HEK293T (cell line): ENCODE data around the gene RFLNA.

Experiments
- CTCF ChIA-PET: fragments of 350-600 bp; formaldehyde crosslinking; extraction: SDS; loops from one replicate; lab custom pipeline; 2021; ENCODE audit warnings: antibody characterized with exemption, inconsistent platforms; lab: Yijun Ruan, JAX
- POLR2A ChIA-PET: fragments of 350-600 bp; formaldehyde crosslinking; extraction: SDS; loops from one replicate; lab custom pipeline; 2020; ENCODE audit warnings: antibody characterized with exemption, inconsistent platforms; lab: Yijun Ruan, JAX
- DNase-seq: peaks from one replicate; pipeline ENCODE4 v3.0.0; 2012; ENCODE audit warnings: mixed read lengths; ENCODE audit errors: extremely low spot score
- ARNT ChIP-seq: fragments of 450-650 bp; IDR thresholded peaks from 2 replicates; pipeline ENCODE4 v1.6.1; 2017; ENCODE audit warnings: mild to moderate bottlenecking
- BHLHE40 ChIP-seq: fragments of 450-650 bp; IDR thresholded peaks from 2 replicates; pipeline ENCODE4 v1.6.1; 2016; ENCODE audit warnings: mild to moderate bottlenecking, moderate library complexity, borderline replicate concordance
- CTBP1 ChIP-seq: fragments of 450-650 bp; IDR thresholded peaks from 2 replicates; pipeline ENCODE4 v1.6.1; 2016; ENCODE audit warnings: borderline replicate concordance
- ELF4 ChIP-seq: fragments of 450-650 bp; IDR thresholded peaks from 2 replicates; pipeline ENCODE4 v1.6.1; 2017; ENCODE audit warnings: antibody characterized with exemption
- FOXA1 ChIP-seq: fragments of 450-650 bp; IDR thresholded peaks from 2 replicates; pipeline ENCODE4 v1.6.1; 2016; ENCODE audit warnings: mild to moderate bottlenecking
- FOXK2 ChIP-seq: fragments of 450-650 bp; IDR thresholded peaks from 2 replicates; pipeline ENCODE4 v1.6.1; 2016; ENCODE audit warnings: mild to moderate bottlenecking
- FOXM1 ChIP-seq: fragments of 450-650 bp; IDR thresholded peaks from 2 replicates; pipeline ENCODE4 v1.6.1; 2017; ENCODE audit warnings: mild to moderate bottlenecking, borderline replicate concordance
- HDGF ChIP-seq: fragments of 450-650 bp; IDR thresholded peaks from 2 replicates; pipeline ENCODE4 v1.6.1; 2017; ENCODE audit warnings: antibody characterized with exemption, borderline replicate concordance
- L3MBTL2 ChIP-seq: fragments of 450-650 bp; conservative IDR thresholded peaks from 2 replicates; pipeline ENCODE4 v1.6.1; 2016; ENCODE audit warnings: mild to moderate bottlenecking
- LEF1 ChIP-seq: fragments of 450-650 bp; IDR thresholded peaks from 2 replicates; pipeline ENCODE4 v1.6.1; 2017; ENCODE audit warnings: mild to moderate bottlenecking, borderline replicate concordance
- NFRKB ChIP-seq: fragments of 450-650 bp; IDR thresholded peaks from 2 replicates; pipeline ENCODE4 v1.6.1; 2016; ENCODE audit warnings: mild to moderate bottlenecking, moderate library complexity
- SP1 ChIP-seq: fragments of 450-650 bp; IDR thresholded peaks from 2 replicates; pipeline ENCODE4 v1.6.1; 2017
- SUZ12 ChIP-seq: fragments of 450-650 bp; IDR thresholded peaks from 2 replicates; pipeline ENCODE4 v1.6.1; 2016; ENCODE audit warnings: mild to moderate bottlenecking
- TARDBP ChIP-seq: fragments of 450-650 bp; IDR thresholded peaks from 2 replicates; pipeline ENCODE4 v1.6.1; 2016
- ZNF384 ChIP-seq: fragments of 450-650 bp; IDR thresholded peaks from 2 replicates; pipeline ENCODE4 v1.6.1; 2016
- TF ChIP-seq, protein P1 (sequence below): fragments of 450-650 bp; IDR thresholded peaks from 2 replicates; pipeline ENCODE4 v1.6.1; 2016

The RFLNA gene

DNA sequence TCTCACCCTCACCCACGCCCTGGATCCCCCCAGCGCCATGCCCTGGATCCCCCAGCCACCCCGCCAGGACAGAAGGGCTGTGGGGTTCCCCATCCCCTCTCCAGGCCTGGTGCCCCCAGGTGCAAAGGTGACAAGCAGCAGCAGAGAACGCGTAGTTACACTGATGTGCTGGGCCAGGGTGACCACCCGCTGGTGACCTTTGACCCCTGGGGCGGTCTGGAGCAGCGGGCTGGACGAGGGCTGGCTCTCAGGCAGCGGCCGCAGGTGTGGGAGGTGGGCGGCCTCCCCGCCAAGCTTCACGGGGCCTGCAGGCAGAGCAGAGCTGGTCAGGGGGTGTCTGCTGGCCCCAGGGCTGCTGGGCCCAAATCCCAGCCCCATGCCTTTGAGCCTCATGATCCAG, 40.1 kb downstream of the RFLNA start:
- ChIA-PET POLR2A (no interaction called here), CTCF (no interaction called here)
- TF ChIP-seq NFRKB (no peak), SP1 (no peak), FOXK2 (no peak), ELF4 (no peak), FOXM1 (no peak), L3MBTL2 (no peak), BHLHE40 (no peak), FOXA1 (no peak), TARDBP (no peak), SUZ12 (no peak), ARNT (no peak), ZNF384 (no peak), HDGF (no peak), LEF1 (no peak), CTBP1 (no peak)
- TF ChIP-seq, protein P1, sequence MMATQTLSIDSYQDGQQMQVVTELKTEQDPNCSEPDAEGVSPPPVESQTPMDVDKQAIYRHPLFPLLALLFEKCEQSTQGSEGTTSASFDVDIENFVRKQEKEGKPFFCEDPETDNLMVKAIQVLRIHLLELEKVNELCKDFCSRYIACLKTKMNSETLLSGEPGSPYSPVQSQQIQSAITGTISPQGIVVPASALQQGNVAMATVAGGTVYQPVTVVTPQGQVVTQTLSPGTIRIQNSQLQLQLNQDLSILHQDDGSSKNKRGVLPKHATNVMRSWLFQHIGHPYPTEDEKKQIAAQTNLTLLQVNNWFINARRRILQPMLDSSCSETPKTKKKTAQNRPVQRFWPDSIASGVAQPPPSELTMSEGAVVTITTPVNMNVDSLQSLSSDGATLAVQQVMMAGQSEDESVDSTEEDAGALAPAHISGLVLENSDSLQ = no peak
- DNase-seq = no peak

DNA sequence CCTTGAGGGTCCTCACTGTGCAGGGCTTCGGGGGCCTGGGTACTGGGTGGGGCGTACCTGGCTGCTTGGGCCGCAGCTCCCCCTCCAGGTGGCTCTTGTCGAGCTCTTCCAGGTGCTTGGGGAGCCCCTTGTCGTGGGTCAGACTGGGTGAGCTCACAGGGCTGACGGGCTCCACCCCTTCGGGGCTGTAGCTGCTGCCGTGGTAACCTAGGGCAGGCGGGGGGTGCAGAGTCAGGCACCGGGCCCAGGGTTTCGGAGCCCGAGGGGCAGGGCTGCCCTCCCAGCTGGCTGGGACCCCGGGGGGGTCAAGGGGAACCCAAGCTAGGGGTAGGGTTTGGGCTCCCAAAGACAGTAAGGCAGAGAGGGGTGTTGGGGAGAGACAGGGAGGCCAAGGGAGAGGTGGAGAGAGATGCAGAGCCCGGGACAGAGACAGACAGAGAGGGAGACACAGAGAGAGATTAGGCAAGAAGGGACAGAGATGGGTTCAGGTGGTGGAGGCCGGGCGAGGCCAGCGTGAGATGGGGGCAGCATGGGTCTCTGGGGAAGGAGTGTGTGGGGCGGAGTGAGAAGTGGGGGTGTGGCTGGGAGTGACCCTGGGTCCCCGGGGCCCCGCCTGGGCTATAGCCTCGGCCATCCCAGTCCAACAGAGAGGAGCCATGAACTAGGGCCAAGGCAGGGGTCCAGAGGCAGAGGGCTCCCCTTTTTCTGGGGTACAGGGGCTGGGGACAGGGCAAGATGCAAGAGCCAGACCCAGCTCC, 40.7 kb downstream of the RFLNA start:
- CTCF ChIA-PET = no interaction called here
- TF ChIP-seq TARDBP = no peak
- TF ChIP-seq NFRKB = no peak
- no peak for TF ChIP-seq FOXK2
- no peak for TF ChIP-seq SUZ12
- TF ChIP-seq ARNT = no peak
- TF ChIP-seq ELF4 = no peak
- TF ChIP-seq BHLHE40 = no peak
- TF ChIP-seq ZNF384 = no peak
- TF ChIP-seq SP1 = no peak
- TF ChIP-seq FOXM1 = no peak
- no peak for TF ChIP-seq FOXA1
- no peak for TF ChIP-seq LEF1
- no peak for DNase-seq
- POLR2A ChIA-PET = no interaction called here

DNA sequence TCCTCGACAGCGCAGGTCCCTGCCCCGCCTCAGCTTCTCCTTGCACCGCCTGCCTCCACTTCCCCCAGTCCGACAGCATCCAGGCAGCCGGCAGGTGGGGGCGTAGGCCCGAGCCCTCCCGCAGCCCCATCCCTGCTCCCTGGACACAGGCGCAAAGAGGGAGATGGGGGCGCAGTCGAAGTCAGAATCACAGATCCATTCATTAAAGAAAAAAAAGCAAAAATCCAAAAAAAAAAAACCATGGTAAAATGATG, 41.2 kb downstream of the RFLNA start:
- DNase-seq = no peak
- CTCF ChIA-PET = no interaction called here
- TF ChIP-seq HDGF (no peak), SP1 (no peak), L3MBTL2 (no peak)
- TF ChIP-seq, protein P1 = no peak
- POLR2A ChIA-PET = no interaction called here

DNA sequence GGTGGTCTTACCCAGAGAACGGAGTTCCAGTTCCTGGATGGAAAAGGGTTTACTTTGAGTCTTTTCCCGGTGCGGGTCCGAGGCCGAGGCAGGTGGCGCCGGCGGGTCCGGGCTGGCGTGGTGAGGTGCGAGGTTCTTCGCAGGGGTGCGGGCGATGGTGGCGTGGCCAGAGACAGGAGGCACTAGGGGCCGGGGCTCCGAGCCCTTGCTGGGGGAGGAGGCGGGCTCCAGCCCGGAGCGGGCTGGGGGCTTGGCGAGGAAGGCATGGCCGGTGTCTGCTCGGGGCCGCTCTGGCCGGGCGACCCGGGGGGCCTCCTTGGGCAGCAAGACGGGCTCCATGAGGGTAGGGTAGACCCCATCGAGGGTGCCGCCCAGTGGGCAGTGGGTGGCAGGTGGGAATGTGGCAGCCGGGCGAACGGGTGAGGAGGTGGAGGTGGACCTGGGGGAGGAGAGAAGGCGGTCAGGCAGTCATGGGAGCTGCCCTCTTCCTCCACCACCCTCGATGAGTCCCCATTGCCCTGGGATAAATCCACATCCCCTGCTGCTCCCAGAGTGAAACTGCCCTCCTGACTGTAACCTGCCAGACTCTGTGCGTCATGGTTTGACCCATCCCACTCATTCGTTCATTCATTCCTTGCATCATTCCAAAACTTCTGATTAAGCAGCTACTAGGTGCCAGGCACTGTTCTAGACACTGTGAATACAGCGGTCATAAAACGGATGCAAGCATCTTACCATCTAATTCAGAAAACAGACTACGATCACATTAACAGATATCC, 42.0 kb downstream of the RFLNA start:
- CTCF ChIA-PET = no interaction called here
- TF ChIP-seq FOXM1 (no peak), ELF4 (no peak), L3MBTL2 (no peak), ARNT (no peak), FOXK2 (no peak), BHLHE40 (no peak), TARDBP (no peak), HDGF (no peak), CTBP1 (no peak), SUZ12 (no peak), NFRKB (no peak), ZNF384 (no peak), LEF1 (no peak), SP1 (no peak), FOXA1 (no peak)
- TF ChIP-seq, protein P1 = no peak
- no peak for DNase-seq
- POLR2A ChIA-PET = no interaction called here

DNA sequence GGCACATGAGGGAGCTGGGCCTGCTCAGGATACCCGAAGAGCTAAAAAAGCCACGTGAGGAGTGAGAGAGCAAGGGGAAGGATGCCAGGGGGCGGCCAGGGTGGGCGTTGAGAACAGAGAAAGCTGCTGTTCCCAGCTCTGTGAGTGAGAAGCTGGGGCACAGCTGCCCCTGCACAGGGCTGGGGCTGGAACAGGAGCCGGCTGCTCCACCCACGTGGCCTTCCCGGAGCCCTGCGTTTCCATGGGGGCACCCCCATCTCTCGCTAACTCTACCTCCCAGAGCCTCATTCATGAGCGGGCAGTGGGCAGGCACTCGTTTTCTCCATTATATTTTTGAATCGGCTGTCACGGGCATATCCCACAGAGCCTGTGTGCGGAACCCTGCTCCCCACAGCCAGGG, 42.7 kb downstream of the RFLNA start:
- POLR2A ChIA-PET = no interaction called here
- no peak for DNase-seq
- CTCF ChIA-PET = no interaction called here
- no peak for TF ChIP-seq ZNF384
- no peak for TF ChIP-seq HDGF
- TF ChIP-seq SUZ12 = no peak
- TF ChIP-seq LEF1 = no peak
- TF ChIP-seq NFRKB = no peak
- no peak for TF ChIP-seq BHLHE40
- no peak for TF ChIP-seq ARNT
- TF ChIP-seq ELF4 = no peak
- TF ChIP-seq FOXA1 = no peak
- TF ChIP-seq FOXM1 = no peak
- TF ChIP-seq L3MBTL2 = no peak
- TF ChIP-seq, protein P1 = no peak
- TF ChIP-seq FOXK2 = no peak

DNA sequence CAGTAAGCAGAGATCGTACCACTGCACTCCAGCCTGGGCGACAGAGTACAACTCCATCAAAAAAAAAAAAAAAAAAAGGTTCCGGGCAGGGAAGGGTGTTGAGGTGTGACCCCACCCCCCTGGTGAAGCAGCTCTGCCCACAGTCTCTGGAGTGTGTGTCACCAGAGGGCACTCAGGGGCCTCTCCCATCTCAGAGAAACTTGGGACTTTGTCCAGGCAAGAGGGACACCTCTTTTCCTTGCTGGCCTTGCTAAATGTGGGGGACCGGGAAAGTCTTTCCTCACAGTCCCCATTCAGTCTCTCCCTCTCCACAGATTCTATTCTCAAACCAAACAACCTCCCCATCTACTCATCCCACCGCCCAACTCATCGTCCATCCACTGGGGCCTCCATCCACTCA, 43.6 kb downstream of the RFLNA start:
- DNase-seq = no peak
- ChIA-PET CTCF (no interaction called here), POLR2A (no interaction called here)
- TF ChIP-seq FOXK2 = no peak
- TF ChIP-seq L3MBTL2 = no peak
- no peak for TF ChIP-seq CTBP1
- TF ChIP-seq HDGF = no peak
- TF ChIP-seq ELF4 = no peak
- no peak for TF ChIP-seq ZNF384
- no peak for TF ChIP-seq FOXM1
- TF ChIP-seq, protein P1 = no peak
- no peak for TF ChIP-seq BHLHE40
- no peak for TF ChIP-seq LEF1
- no peak for TF ChIP-seq NFRKB
- TF ChIP-seq TARDBP = no peak
- no peak for TF ChIP-seq SUZ12
- TF ChIP-seq SP1 = no peak
- no peak for TF ChIP-seq FOXA1
- TF ChIP-seq ARNT = no peak
